ENCODE measurements around the gene SERPINA1.

Gene SERPINA1

DNA sequence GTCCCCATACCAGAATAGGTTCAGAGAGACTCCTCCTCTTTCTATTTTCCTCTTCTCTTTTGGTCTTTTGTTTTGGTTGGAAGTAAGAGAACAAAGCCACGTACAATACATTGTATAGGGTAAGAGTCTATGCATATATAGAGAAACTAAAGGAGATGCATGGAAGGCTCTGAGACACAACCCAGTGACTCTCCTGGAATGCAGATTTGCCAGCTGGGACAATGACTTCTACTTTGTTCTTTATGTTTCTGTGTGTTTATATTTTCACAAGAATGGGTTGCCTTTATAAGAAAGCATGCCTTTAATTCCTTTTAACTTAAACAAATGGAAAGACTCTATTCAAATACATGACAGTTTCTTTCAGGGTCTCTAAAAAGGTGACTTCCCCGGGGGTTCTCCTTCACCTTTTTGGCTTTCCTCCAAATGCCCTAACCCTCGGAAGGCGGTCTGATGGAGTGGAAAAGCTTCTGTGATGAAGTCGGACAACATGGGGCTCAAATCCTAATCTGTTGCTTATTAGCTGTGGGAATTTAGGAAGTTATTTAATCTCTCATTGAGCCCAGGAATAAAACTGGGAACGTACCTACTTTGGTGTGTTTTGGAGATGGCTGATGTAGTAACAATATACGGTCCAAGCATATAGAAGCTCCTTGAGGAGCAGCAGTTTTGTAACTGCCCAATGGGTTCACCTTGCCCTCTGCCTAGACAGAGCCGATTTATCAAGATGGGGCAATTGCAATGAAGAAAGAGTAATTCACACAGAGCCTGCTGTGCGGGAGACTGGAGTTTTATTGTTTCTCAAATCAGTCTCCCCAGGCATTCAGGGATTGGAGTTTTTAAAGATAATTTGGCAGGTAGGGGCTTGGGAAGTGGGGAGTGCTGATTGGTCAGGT is 9.1 kb upstream of the SERPINA1 start:
- DNase-seq, result no peak

DNA sequence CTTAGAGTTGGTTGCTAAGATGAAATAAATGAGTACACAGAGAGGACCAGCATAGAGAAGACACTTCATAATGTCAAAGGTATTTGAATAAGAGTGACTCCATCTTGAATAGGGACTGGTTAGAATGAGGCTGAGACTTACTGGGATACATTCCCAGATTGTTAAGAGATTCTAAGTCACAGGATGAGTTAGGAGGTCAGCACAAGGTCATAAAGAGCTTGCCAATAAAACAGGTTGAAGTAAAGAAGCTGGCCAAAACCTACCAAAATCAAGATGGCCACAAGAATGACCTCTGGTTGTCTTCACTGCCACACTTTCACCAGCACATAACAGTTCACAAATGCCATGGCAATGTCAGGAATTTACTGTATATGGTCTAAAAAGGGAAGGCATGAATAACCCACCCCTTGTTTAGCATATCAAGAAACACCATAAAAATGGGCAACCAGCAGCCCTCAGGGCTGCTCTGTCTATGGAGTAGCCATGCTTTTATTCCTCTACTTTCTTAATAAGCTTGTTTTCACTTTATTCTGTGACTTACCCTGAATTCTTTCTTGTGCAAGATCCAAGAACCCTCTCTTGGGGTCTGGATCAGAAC is 8.3 kb upstream of the SERPINA1 start:
- no peak for DNase-seq

- DNase-seq, result no peak
Observed at GRCh38 chr14:94395888-94396574, 7.6 kb upstream of the SERPINA1 start.

DNA sequence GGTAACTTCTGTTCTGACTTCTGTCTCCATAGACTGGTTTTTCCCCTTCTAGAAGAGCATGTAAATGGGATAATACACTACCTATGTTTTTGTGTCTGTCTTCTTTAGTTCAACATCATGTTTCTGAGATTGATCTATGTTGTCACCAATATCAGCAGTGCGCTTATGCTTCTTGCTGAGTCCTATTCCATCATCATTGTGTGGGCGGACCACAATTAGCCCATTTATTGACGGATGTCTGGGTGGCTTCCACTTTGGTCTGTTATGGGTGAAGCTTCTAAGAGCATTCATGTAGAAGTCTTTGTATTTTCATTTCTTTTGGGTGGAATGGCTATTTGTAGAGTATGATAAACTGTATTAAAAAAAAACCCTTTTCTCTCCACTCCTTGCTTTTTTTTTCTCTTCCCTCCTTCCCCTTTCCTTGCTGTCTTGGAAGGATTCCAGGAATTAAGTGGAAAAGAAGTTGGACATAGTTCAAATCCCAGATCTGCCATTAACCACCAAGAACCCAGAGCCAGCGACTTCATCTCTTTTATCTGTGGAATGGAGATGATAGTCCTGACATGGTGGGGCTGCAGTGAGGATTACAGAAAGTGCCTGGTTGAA is 7.0 kb upstream of the SERPINA1 start:
- DNase-seq, result no peak

GRCh38 chr14:94394581-94395207 is 6.3 kb upstream of the SERPINA1 start:
- DNase-seq, result no peak

DNA sequence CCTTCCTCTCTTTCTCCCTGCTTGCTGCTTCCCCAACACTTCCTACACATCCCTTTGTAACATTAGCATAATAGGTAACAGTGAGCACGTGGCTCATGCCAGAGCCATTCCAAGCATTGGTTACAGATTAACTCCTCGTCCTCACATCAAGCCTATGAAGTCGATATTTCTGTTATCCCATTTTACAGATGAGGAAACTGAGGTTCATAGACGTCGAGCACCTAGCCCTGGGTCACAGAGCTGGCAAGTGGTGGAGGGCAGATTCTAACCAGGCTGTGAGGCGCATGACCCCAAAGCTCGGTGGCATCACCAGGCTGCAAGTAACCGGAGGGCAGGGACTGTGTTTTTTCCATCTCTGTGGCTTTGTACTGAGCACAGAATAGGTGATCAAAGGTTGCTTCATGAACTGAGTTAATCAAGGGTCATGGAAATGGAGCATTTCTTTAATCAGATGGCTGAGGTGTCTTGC is 5.7 kb upstream of the SERPINA1 start:
- DNase-seq, result no peak

DNA sequence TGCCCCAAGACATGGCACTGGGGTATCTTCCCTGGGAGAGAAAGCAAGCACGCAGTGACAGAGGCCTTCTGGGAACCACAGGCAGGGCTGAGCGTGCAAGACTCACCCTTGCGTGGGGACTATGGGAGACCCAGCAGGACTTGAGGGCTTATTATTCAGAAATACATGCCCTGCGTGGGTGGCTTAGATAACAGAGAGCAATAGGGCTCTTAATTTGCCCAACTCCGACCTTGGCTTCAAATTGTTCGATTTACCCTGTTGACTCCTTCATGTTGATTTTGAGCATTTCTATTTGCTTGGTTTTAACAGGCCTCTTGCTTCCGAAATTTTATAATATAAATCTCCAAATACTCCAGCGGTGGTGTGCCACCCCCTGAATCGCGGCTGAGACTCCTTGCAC is 5.1 kb upstream of the SERPINA1 start:
- DNase-seq, result no peak

DNA sequence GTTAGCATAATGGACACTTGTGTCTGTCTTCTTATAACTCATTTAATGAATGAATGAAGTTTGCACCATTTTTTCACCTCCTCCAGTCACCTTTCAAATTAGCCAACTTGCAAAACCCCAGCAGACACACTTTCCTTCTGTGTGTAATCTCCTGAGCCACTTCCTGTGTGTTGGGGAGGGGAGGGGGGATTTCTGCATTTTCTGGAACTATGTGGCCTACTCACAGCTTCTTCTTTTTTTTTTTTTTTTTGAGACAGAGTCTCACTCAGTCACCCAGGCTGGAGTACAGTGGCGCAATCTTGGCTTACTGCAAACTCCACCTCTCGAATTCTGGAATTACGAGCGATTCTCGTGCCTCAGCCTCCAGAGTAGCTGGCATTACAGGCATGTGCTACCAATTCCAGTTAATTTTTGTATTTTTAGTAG is 4.1 kb upstream of the SERPINA1 start:
- no peak for DNase-seq

DNA sequence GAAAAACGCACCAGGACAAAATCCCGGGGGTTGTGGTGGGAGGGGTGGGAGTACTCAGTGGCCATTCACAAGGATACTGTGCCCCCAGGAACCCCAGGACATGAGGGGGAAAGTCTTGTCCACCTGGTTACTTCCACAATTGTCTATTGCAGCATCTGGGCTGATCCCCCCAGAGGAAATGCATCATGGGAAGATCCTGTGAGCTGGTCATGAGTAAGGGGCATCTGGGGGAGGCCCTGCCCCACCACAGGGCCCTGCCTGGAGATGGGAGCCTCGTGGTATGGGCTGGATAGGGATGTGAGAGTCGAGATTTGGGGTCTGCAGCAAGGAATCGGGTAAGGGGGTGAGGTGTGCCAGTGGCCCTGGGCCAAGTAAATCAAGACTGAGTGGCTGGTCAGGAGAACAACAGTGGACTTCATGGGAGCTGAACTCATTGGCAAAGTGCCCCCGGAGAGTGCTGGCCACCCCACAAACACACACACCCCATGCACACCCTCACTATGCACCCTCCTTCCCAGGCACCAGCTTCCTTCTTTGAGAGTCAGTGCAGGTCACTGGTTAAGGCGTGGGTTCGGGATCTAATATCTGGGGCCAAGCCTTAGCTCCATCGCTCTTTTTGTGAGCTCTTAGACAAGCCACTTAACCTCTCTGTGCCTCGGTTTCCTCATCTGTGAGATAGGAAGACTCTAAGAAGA is 3.0 kb upstream of the SERPINA1 start:
- no peak for DNase-seq

DNA sequence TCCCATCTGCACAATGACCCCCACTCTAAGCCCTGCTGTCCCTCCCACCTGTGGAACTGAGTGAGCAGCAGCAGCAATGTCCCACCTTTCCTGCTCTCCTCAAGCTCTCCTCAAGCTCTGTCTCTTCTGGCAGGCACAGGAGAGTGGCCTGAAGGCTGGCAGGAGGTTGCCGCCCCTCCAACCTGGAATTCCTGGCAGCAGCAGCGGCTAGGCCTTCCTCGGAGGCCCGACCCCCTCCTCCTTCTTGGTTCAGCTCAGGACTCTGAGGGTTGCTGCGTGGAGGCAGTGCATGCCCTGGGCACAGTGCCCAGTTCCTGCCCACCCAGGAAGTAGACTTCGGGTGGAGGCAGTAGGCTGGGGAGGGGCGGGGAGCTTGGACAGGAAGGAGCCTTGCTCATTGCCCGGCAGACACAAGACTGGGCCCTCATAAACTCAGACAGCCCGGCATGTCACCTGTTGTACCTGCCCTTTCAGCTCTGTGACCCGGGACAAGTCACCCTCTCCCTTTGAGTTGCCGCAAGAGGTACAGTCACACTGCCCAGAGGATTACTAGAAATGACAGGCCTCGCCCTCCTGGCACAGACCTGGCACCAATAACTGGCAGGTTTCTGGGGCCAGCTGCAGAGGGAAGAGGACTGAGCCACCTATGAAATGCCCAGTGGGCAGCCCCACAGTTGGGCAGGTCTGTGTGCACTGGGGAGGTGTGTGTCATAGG is 2.1 kb upstream of the SERPINA1 start:
- no peak for DNase-seq

DNA sequence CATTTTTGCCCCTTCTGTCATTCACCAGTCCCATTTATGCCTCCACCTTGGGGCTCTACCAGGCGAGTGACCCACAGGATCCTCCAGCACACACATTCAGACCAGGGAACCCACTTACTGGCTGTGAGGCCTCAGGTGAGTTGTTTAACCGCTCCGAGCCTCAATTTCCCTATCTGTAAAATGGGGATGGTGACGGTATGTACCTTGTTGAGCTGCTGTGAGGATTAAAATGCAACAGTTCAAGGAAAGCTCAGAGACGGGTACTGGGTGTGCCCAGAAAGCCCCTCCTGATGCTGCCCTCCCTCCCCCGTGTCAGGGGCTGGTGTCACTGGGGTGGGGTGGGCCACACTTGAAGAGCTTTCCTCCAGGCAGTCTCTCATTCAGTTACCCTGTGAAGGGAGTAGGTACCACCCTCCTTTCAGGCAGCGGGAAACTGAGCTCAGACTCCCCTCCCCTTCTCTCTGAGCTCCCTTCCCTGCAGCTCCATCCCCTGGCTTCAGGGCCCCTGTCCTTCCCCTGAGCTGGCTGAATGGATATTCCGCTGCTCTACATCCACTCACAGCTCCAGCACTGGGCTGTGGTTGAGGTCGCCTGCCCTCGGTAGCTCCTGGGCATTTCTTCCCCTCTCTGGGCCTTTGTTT is 1.4 kb upstream of the SERPINA1 start:
- DNase-seq, result no peak

DNA sequence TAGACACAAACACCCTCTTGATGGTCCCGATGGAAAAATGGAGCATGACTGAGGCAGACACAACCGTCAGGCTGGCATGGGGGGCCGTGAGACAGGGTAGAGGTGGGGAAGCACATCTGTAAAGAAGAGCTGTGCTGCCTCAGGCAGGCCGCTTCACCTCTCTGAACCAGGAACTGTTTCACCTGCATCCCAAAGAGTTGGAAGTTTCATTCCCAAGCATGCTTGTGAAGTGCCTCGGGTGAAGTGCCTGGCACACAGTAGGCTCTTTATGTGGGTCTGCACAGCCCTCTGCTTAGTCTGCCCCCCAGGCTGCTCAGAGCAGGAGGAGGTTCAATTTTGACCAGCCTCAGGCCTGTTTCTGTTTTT is 685 bp upstream of the SERPINA1 start:
- no peak for DNase-seq

- no peak for DNase-seq
Observed at GRCh38 chr14:94388027-94388383, 397 bp downstream of the SERPINA1 start.

DNA sequence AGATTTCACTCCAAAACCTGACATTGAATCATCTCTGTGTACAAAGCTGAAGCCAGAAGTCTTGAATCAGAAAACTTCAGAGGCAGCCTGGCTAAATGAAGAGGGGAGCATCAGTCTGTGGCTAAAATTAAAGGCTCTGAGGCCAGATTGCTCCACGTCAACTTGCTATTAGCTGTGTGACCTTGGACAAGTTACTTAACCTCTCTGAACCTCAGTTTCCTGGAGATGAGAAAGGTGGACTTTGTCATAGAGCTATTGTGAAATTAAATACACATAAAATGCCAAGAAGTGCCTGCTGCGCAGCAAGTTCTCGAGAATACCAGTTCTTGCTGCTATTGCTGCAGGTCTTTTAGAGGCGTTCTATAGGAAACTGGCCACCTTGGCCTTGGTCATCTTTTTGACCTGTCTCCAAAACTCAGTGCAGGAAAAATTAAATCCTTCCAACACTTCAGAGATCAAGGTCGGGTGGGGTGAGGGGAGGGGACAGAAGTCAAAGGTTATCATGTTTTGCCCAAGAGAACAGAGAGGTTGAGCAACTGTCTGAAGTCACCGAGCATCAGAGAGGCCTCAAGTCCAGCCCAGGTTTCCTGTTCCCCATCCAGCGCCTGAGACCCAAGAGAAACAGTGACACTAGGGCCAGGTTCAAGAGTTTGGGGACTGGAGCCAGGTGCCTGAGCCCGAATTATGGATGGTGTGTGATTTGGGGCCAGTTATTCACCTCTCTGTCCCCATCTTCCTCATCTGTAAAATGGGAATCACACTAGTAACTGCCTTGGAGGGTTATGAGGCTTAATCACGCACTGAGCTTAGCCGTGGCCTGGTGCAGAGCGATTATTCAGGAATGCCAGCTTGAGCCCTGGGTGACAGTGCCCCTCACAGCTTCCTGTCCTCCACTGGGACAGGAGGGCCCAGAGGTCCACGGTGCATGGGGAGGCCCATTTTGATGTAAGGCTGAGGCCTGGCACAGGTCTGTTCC is 1.1 kb downstream of the SERPINA1 start:
- DNase-seq, result no peak

GRCh38 chr14:94386085-94387031 is 2.0 kb downstream of the SERPINA1 start:
- no peak for DNase-seq

GRCh38 chr14:94385553-94386057 is 2.8 kb downstream of the SERPINA1 start:
- DNase-seq, result no peak

- no peak for DNase-seq
Observed at GRCh38 chr14:94384342-94384741, 4.1 kb downstream of the SERPINA1 start.

DNA sequence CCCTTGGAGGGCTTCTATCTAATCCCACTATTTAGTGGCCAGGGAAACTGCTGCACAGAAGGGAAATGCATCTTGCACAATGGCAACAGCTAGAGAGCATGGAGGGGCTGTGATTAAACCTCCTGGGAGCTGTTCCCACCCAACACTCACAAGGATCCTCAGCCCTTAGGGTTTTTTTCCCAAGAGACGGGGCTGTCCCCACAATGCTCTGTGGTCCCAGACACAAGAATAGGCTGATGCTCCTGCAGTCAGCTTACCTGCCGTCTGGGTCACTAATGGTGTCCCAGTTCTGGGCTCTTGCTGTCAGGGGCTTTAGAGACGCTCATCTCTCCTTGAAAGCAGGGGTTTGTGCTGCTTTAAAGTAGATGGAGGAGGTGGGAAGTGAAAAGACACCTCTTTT is 4.6 kb downstream of the SERPINA1 start:
- DNase-seq, result no peak
